22Rv1 (cell line): Measurements from ENCODE around the gene CISH.

Experiments
- ZFX ChIP-seq: fragments of 450-650 bp; IDR thresholded peaks from 2 replicates; pipeline ENCODE4 v1.6.1; 2017; ENCODE audit warnings: antibody characterized with exemption, borderline replicate concordance
- TF ChIP-seq, protein P1 (sequence below): fragments of 450-650 bp; IDR thresholded peaks from 2 replicates; pipeline ENCODE4 v1.5.1; 2017; ENCODE audit warnings: mild to moderate bottlenecking

DNA sequence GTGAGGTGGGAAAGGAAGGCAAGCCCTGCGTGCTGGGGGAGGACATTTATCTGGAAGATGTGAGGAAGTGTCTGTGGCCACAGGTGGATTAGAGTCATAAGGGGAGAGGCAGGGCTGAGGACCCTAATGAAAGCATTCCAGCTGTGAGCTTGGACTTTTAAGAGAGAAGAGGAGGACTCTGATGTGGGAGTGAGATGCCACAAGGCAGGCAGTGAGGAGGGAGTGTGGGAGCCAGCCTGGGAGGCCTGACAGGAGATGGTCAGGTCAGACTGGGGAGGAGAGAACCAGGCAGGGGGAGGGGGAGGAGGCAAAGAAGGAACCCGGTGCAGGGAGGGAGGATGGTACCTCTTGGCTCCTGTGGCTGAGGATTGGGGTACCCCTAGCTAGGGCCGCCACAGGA lies 26.4 kb upstream of the CISH start:
- TF ChIP-seq, protein P1, sequence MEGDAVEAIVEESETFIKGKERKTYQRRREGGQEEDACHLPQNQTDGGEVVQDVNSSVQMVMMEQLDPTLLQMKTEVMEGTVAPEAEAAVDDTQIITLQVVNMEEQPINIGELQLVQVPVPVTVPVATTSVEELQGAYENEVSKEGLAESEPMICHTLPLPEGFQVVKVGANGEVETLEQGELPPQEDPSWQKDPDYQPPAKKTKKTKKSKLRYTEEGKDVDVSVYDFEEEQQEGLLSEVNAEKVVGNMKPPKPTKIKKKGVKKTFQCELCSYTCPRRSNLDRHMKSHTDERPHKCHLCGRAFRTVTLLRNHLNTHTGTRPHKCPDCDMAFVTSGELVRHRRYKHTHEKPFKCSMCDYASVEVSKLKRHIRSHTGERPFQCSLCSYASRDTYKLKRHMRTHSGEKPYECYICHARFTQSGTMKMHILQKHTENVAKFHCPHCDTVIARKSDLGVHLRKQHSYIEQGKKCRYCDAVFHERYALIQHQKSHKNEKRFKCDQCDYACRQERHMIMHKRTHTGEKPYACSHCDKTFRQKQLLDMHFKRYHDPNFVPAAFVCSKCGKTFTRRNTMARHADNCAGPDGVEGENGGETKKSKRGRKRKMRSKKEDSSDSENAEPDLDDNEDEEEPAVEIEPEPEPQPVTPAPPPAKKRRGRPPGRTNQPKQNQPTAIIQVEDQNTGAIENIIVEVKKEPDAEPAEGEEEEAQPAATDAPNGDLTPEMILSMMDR = no peak
- TF ChIP-seq ZFX = no peak
